Duodenal mucosa (tissue), 2 donors: ENCODE data around the gene GBX2.
"Not testable (repeated sequence)": the region's sequence is repeated elsewhere in the genome, so short reads cannot be mapped to it uniquely, and the experiment has no call there.

Source experiments
- H3K27ac ChIP-seq: one replicate; pipeline ENCODE4 v1.7.0; 2013; ENCODE audit warnings: low read depth, low read length
- H3K27me3 ChIP-seq, 2 donors: one replicate each; pipeline ENCODE4 v1.7.0; 2013; ENCODE audit warnings: low read length in 2 of 2, control low read depth in 1 of 2; ENCODE audit not compliant: insufficient read depth in 2 of 2, control insufficient read depth in 1 of 2
- H3K36me3 ChIP-seq, 2 donors: one replicate each; pipeline ENCODE4 v1.7.0; 2013; ENCODE audit warnings: low read length in 2 of 2, control low read depth in 1 of 2; ENCODE audit not compliant: insufficient read depth in 2 of 2, control insufficient read depth in 1 of 2
- H3K4me1 ChIP-seq, 2 donors: one replicate each; pipeline ENCODE4 v1.7.0; 2013; ENCODE audit warnings: low read length in 2 of 2, control low read depth in 1 of 2; ENCODE audit not compliant: insufficient read depth in 2 of 2, control insufficient read depth in 1 of 2
- H3K4me3 ChIP-seq, 2 donors: one replicate each; pipeline ENCODE4 v1.7.0; 2013; ENCODE audit warnings: low read length in 2 of 2, low read depth in 1 of 2
- H3K9ac ChIP-seq, 2 donors: one replicate each; pipeline ENCODE4 v1.7.0; 2013; ENCODE audit warnings: low read length in 2 of 2, low read depth in 1 of 2
- H3K9me3 ChIP-seq, 2 donors: one replicate each; pipeline ENCODE4 v1.7.0; 2013; ENCODE audit warnings: low read length in 2 of 2, control low read depth in 1 of 2; ENCODE audit not compliant: control insufficient read depth in 1 of 2

The GBX2 gene

GRCh38 chr2:236156095-236156859 is 11.9 kb downstream of the GBX2 start:
- no peak overlapping the region for H3K27ac ChIP-seq
- H3K9me3 ChIP-seq = no peaks in the 10 kb centered on the region
- no peak overlapping the region for H3K4me3 ChIP-seq
- no peak overlapping the region for H3K9ac ChIP-seq
- no peaks in the 10 kb centered on the region for H3K36me3 ChIP-seq
- H3K4me1 ChIP-seq = no peaks in the 10 kb centered on the region
- peaks cover 35 to 41% of the 10 kb centered on the region in 2 donors for H3K27me3 ChIP-seq

- H3K9ac ChIP-seq = no peak overlapping the region
- no peaks in the 10 kb centered on the region for H3K9me3 ChIP-seq
- no peak overlapping the region for H3K4me3 ChIP-seq
- H3K27ac ChIP-seq = no peak overlapping the region
- H3K36me3 ChIP-seq = no peaks in the 10 kb centered on the region
- peaks cover 27 to 32% of the 10 kb centered on the region in 2 donors for H3K27me3 ChIP-seq
- no peaks in the 10 kb centered on the region for H3K4me1 ChIP-seq
These were observed 12.8 kb downstream of the GBX2 start for GRCh38 chr2:236155406-236155805.

GRCh38 chr2:236146436-236146835 is 21.8 kb downstream of the GBX2 start:
- Histone ChIP-seq H3K4me3 (no peak overlapping the region), H3K27me3 (peaks cover 0 to 3% of the 10 kb centered on the region in 2 donors), H3K9ac (no peak overlapping the region), H3K9me3 (no peaks in the 10 kb centered on the region), H3K27ac (no peak overlapping the region), H3K4me1 (no peaks in the 10 kb centered on the region), H3K36me3 (no peaks in the 10 kb centered on the region)

- Histone ChIP-seq H3K27me3 (peaks cover 0 to 3% of the 10 kb centered on the region in 2 donors), H3K9me3 (no peaks in the 10 kb centered on the region), H3K27ac (no peak overlapping the region), H3K4me3 (no peak overlapping the region), H3K36me3 (no peaks in the 10 kb centered on the region), H3K4me1 (no peaks in the 10 kb centered on the region), H3K9ac (no peak overlapping the region)
These were observed 24.4 kb downstream of the GBX2 start for GRCh38 chr2:236143811-236144210.

- not testable (repeated sequence) for H3K4me1 ChIP-seq, H3K4me3 ChIP-seq, H3K36me3 ChIP-seq, H3K27ac ChIP-seq, H3K9me3 ChIP-seq, H3K27me3 ChIP-seq, H3K9ac ChIP-seq
These were observed 26.6 kb downstream of the GBX2 start for GRCh38 chr2:236141616-236142015.

GRCh38 chr2:236137066-236137465 is 31.1 kb downstream of the GBX2 start:
- no peak overlapping the region for H3K27ac ChIP-seq
- no peaks in the 10 kb centered on the region for H3K9me3 ChIP-seq
- H3K27me3 ChIP-seq = no peaks in the 10 kb centered on the region
- no peaks in the 10 kb centered on the region for H3K4me1 ChIP-seq
- H3K9ac ChIP-seq = no peak overlapping the region
- no peak overlapping the region for H3K4me3 ChIP-seq
- H3K36me3 ChIP-seq = no peaks in the 10 kb centered on the region

GRCh38 chr2:236136538-236136937 is 31.6 kb downstream of the GBX2 start:
- Histone ChIP-seq H3K27me3 (no peaks in the 10 kb centered on the region), H3K4me3 (no peak overlapping the region), H3K4me1 (no peaks in the 10 kb centered on the region), H3K27ac (no peak overlapping the region), H3K9ac (no peak overlapping the region), H3K9me3 (no peaks in the 10 kb centered on the region), H3K36me3 (no peaks in the 10 kb centered on the region)

GRCh38 chr2:236133410-236134012 is 34.7 kb downstream of the GBX2 start:
- H3K36me3 ChIP-seq = no peaks in the 10 kb centered on the region
- H3K27me3 ChIP-seq = no peaks in the 10 kb centered on the region
- H3K4me3 ChIP-seq = no peak overlapping the region
- no peaks in the 10 kb centered on the region for H3K9me3 ChIP-seq
- H3K27ac ChIP-seq = no peak overlapping the region
- H3K9ac ChIP-seq = no peak overlapping the region
- H3K4me1 ChIP-seq = no peaks in the 10 kb centered on the region

- Histone ChIP-seq H3K9ac (no peak overlapping the region), H3K27me3 (no peaks in the 10 kb centered on the region), H3K4me3 (no peak overlapping the region), H3K36me3 (peaks cover 0 to 3% of the 10 kb centered on the region in 2 donors), H3K4me1 (no peaks in the 10 kb centered on the region), H3K27ac (no peak overlapping the region), H3K9me3 (no peaks in the 10 kb centered on the region)
These were observed 37.0 kb downstream of the GBX2 start for GRCh38 chr2:236131073-236131692.

GRCh38 chr2:236130349-236130998 is 37.7 kb downstream of the GBX2 start:
- Histone ChIP-seq H3K9ac (no peak overlapping the region), H3K4me1 (no peaks in the 10 kb centered on the region), H3K27me3 (no peaks in the 10 kb centered on the region), H3K9me3 (no peaks in the 10 kb centered on the region), H3K4me3 (no peak overlapping the region), H3K36me3 (peaks cover 0 to 3% of the 10 kb centered on the region in 2 donors), H3K27ac (no peak overlapping the region)
